ENCODE results near the gene BCO1. TPM values are rescaled to one million over a fixed set of nuclear protein-coding genes. Genes with fewer than 3 reads are reported as not detected.

Gene BCO1
- polyA plus RNA-seq, 4 donors = 1.8 to 3.0 (median 2.0) TPM

DNA sequence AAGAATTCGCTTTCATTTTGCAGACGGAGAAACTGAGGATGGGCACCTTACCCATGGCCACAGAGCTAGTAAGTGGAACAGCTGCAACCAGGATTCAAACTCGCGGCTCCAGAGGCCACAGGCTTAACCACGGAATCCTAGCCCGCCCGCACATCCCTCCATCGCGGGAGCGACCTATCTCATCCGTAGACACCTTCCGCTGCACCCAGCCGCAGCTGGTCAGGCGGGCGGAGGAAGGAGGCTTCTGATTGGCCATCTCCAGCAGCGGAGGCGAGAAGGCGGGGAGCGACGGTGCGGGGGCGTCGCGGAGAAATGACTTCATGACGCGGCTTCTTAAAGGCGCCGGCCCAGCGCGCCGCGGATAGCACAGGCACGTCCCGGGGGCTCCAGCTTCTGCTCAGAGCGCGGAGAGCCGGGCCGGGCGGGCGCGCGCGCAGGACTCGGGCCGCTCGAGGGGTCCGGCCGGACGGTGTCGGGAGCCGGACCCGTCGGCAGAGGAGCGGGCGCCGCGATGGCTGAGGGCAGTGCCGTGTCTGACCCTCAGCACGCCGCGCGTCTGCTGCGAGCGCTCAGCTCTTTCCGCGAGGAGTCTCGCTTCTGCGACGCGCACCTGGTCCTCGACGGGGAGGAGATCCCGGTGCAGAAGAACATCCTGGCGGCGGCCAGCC is 76.2 kb downstream of the BCO1 start, which contains the start of gene GAN:
Gene GAN, plus strand, starts transcription at position 360 of the 668 bp plus-strand sequence. Its CDS starts 152 bp downstream, at position 512.
- peak; percentile 89 to 92 (median 90) for DNase-seq (ENCODE audit: low read depth in 4 of 4, low spot score in 3 of 4)

GRCh38 chr16:81315271-81316175 is 77.0 kb downstream of the BCO1 start:
- peak in 2 of 4 donors; percentile 12 to 23 for DNase-seq (ENCODE audit: low read depth in 4 of 4, low spot score in 3 of 4)

DNA sequence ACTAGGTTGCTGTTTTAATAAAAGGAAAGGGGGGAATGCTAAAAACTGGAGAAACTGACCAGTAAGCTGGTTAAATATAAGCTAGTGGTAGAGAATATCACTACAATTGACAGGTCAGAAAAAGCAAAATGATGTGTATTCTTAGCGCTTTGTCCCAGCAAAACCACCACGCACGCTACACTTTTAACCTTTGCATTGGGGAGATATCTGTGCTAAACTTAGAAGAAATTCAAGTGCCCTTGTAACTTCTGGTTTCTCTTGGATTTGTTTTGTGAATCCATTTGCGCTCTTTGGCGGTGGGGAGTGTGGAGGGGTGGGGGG is 77.6 kb downstream of the BCO1 start:
- DNase-seq (ENCODE audit: low read depth in 4 of 4, low spot score in 3 of 4) = no peak

DNA sequence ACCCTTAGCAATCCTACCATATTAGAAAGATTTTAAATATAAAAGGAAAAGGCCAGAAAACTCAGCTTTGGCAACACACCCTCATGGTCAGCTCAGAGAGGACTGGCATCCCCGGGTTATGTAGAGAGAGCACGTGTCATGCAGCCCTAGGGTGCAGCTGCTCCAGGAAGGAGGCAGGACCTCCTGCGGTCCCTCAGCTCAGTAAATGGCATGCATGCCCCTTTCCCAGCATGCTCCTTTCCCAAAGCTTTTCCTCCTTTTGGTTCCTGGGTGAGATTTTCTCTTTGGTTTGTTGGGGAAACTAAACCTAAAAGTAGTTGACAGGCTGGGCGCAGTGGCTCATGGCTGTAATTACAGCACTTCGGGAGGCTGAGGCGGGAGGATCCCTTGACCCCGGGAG is 80.2 kb downstream of the BCO1 start:
- no peak for DNase-seq (ENCODE audit: low read depth in 4 of 4, low spot score in 3 of 4)

GRCh38 chr16:81319221-81319912 is 80.9 kb downstream of the BCO1 start:
- no peak for DNase-seq (ENCODE audit: low read depth in 4 of 4, low spot score in 3 of 4)

DNA sequence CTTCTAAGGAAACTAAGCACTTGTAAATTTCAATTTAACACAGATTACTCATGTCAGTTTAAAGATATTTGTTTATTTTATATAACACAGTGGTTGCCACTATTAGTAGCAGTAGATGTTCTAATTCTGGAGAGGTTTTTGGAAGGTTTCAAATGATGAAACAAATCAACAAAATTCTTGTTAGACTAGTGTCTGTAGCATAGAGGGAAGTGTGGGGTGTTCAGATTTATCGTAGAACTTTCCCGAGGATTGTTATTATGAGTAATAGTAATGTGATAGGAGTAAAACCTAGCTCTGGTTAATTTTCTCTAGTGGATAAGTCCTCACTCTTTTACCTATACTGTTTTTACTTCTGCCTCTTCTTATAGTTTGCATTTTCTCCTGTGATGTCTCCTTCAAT is 82.5 kb downstream of the BCO1 start:
- DNase-seq (ENCODE audit: low read depth in 4 of 4, low spot score in 3 of 4) = no peak

GRCh38 chr16:81321536-81321935 is 83.0 kb downstream of the BCO1 start:
- DNase-seq (ENCODE audit: low read depth in 4 of 4, low spot score in 3 of 4) = no peak

DNA sequence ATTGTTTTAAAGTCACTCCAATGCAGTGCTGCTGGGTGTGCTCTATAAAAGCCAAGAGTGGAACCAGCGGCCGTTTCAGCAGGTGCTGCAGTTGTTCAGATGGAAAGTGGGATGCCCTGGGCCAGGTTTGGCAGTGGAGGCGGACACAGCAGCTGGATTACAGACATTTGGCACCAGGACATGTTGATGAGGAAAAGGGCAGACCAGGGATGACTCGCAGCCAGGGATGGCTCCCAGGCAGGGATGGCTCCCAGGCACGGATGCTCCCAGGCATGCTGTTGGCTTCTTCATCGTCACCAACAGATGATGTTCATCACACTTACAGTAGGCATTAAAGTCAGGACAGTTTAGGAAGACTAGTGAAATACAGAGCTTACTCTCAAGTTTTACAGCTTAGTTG is 86.3 kb downstream of the BCO1 start:
- DNase-seq (ENCODE audit: low read depth in 4 of 4, low spot score in 3 of 4) = no peak

- DNase-seq (ENCODE audit: low read depth in 4 of 4, low spot score in 3 of 4) = no peak
Observed at GRCh38 chr16:81327011-81327410, 88.5 kb downstream of the BCO1 start.

DNA sequence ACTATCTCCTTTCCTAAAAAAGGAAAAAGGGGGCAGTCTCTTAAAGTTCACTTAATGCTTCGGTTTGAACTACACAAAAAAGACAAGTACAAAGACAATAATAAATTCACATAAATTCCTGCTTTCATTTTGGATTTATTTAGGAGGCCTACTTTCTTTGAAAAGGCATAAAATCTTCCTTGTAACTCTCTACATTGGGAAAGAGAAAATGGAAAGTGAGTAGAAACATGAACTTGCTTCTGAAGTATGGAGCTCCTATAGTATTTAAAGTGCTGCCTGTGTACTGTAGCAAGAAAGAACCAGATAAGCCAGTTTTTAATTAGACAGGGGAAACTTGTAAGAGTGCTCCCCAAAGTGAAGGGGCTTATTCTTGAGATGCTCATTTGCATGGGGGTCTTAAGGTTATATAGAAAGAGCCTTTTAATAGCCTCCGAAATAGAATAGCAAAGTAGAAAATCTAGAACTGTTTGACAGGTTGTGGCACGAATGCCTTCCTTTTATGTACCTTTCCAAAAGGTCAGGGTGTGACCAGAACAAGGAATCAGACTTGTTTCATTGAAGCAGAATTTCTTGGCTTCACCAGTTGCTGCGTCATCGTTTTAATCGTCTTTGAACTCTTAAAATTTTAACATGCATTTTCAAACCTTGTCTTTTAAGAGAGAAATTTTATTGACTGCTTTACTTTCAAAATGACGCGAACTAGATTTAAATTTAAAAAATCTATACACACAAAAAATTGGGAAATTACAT is 89.1 kb downstream of the BCO1 start:
- no peak for DNase-seq (ENCODE audit: low read depth in 4 of 4, low spot score in 3 of 4)

- DNase-seq (ENCODE audit: low read depth in 4 of 4, low spot score in 3 of 4) = no peak
Observed at GRCh38 chr16:81329947-81330346, 91.5 kb downstream of the BCO1 start.

- DNase-seq (ENCODE audit: low read depth in 4 of 4, low spot score in 3 of 4) = no peak
Observed at GRCh38 chr16:81333356-81333755, 94.9 kb downstream of the BCO1 start.

DNA sequence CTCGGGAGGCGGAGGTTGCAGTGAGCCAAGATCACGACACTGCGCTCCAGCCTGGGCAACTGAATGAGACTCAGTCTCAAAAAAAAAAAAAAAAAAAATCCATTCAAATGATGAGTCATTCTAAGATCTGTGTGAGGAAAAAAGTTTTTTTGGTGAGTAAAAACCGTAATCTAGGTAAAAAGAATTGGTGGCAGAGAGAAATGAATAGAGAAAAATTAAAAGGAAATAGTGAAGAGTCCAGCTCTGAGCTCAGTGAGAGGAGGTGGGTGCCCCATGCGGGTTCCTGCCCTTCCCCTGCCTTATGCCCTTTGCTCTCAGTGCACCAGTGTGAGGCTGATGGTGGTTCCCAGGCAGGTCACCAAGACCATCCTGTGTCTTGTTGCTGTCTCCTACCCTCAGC is 97.2 kb downstream of the BCO1 start:
- DNase-seq (ENCODE audit: low read depth in 4 of 4, low spot score in 3 of 4) = no peak

DNA sequence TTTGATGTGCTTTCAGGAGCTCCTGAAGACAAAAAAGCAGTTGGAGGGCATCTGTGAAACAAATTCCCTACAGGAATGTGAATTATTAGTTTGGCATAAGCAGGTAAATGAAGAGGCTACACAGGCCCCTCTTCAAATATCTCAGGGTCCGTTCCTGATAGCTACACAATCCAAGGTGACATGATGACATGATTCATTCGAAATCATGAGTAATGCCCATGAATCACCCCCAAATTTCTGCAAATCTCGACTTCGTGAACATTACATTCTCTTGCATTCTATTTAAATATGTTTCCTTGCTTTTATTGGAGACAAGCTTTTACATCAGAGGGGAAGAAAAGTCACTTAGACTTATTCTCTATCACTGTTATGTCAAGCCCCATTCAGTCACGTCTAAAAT is 98.6 kb downstream of the BCO1 start:
- no peak for DNase-seq (ENCODE audit: low read depth in 4 of 4, low spot score in 3 of 4)

Other genes starting within 250 kb of the BCO1 start
- gene CMC2, start 231.8 kb upstream of the BCO1 start, polyA plus RNA-seq (ENCODE audit: insufficient read length in 4 of 4) = 10 to 100 TPM; 62.2 to 80.1 (median 68.5) TPM
- gene CENPN, start 231.5 kb upstream of the BCO1 start, polyA plus RNA-seq (ENCODE audit: insufficient read length in 4 of 4) = 10 to 100 TPM; 20.2 to 25.1 (median 24.4) TPM
- 10 to 100 TPM; 38.7 to 53.4 (median 50.9) TPM for gene ATMIN, start 202.8 kb upstream of the BCO1 start, polyA plus RNA-seq (ENCODE audit: insufficient read length in 4 of 4)
- gene C16orf46, start 161.5 kb upstream of the BCO1 start, polyA plus RNA-seq (ENCODE audit: insufficient read length in 4 of 4) = 1 to 10 TPM; 1.1 to 2.0 (median 1.7) TPM
- gene GCSH, start 142.3 kb upstream of the BCO1 start, polyA plus RNA-seq (ENCODE audit: insufficient read length in 4 of 4) = 100 to 1,000 TPM in 3 of 4 donors, 10 to 100 TPM in 1; 93.6 to 121 (median 114) TPM
- gene GAN, start 76.3 kb downstream of the BCO1 start, polyA plus RNA-seq (ENCODE audit: insufficient read length in 4 of 4) = 1 to 10 TPM; 1.9 to 3.0 (median 2.5) TPM
- gene CMIP, start 206.1 kb downstream of the BCO1 start, polyA plus RNA-seq (ENCODE audit: insufficient read length in 4 of 4) = 10 to 100 TPM; 40.6 to 46.2 (median 44.5) TPM